IgD-negative memory B cell (primary cell): Measurements from ENCODE around the gene FCRL6. TPM values are rescaled to one million over a fixed set of nuclear protein-coding genes. Genes with fewer than 3 reads are reported as not detected.

ENCODE experiments used
- H3K27ac Mint-ChIP-seq, 3 donors: one replicate each; pipeline ENCODE4 v1.8.0; 2020 to 2022; ENCODE audit warnings: mild to moderate bottlenecking in 3 of 3, mixed read lengths in 3 of 3, moderate library complexity in 1 of 3
- H3K27me3 Mint-ChIP-seq: one replicate; pipeline ENCODE4 v1.8.0; 2021; ENCODE audit warnings: mixed read lengths
- H3K36me3 Mint-ChIP-seq: one replicate; pipeline ENCODE4 v1.8.0; 2020; ENCODE audit warnings: mild to moderate bottlenecking, mixed read lengths
- H3K4me1 Mint-ChIP-seq, 3 donors: one replicate each; pipeline ENCODE4 v1.8.0; 2020 to 2022; ENCODE audit warnings: mixed read lengths in 3 of 3, mild to moderate bottlenecking in 1 of 3
- H3K4me3 Mint-ChIP-seq, 4 donors: one replicate each; pipeline ENCODE4 v1.8.0; 2020 to 2022; ENCODE audit warnings: mild to moderate bottlenecking in 4 of 4, mixed read lengths in 4 of 4, moderate library complexity in 3 of 4
- H3K9me3 Mint-ChIP-seq, 3 donors: one replicate each; pipeline ENCODE4 v1.8.0; 2020 to 2021; ENCODE audit warnings: mixed read lengths in 3 of 3, mild to moderate bottlenecking in 1 of 3
- polyA plus RNA-seq: library from polyadenylated mRNA; unstranded; fragments of 300-500 nt; fragmentation: Illumina TruSeq; gene quantifications from one replicate; pipeline ENCODE4 v1.2.3, GENCODE V29; 2021

The FCRL6 gene
- polyA plus RNA-seq, 1 donor from 2014 or later: 2.1 TPM

DNA sequence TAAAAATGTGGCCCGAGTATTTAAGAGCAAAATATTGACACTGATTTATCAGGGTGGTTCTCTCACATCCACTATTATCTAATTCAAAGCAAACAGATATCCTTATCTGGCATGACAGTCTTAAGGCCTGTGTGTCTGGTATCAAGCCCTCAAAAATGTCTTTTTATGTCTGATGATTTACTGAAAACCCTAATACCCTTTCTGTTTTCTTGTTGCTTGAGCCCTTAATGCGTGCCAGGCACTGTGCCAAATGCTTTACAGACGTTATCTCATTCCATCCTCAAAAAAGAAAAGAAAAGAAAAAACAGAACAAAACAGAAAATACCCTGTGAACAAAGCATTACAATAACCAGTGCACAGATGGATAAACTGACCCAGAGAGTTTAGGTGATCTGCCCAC is 15.7 kb upstream of the FCRL6 start:
- Mint-ChIP-seq H3K9me3 (no peaks in the 10 kb centered on the region), H3K4me3 (no peak overlapping the region), H3K27ac (no peak overlapping the region), H3K27me3 (peaks cover 3% of the 10 kb centered on the region), H3K36me3 (no peaks in the 10 kb centered on the region), H3K4me1 (peaks cover 0 to 3% (median 2%) of the 10 kb centered on the region in 3 donors)

DNA sequence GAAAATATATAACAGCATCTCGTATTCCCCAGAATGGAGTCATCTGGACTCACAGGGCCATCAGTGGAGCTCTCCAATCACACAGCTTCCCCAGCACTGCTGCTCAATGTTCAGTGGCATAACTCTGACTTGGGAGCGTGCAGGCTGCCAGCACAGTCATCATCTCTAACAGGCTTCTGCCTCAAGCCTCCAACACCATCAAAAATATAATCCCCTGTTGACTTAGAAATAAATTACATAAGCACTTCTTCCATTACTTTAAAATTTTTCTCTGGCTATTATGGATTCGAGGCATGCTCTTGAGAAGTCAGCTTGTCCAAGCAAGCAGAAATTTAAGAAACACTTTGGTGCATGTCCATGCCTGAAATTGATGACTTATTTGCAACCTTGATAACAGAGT is 15.2 kb upstream of the FCRL6 start:
- no peak overlapping the region for H3K4me3 Mint-ChIP-seq
- H3K27ac Mint-ChIP-seq: no peak overlapping the region
- H3K9me3 Mint-ChIP-seq: no peaks in the 10 kb centered on the region
- no peaks in the 10 kb centered on the region for H3K36me3 Mint-ChIP-seq
- H3K27me3 Mint-ChIP-seq: peaks cover 3% of the 10 kb centered on the region
- peaks cover 0 to 2% (median 0%) of the 10 kb centered on the region in 3 donors for H3K4me1 Mint-ChIP-seq

GRCh38 chr1:159790237-159790917 is 11.8 kb upstream of the FCRL6 start:
- no peaks in the 10 kb centered on the region for H3K36me3 Mint-ChIP-seq
- H3K4me1 Mint-ChIP-seq: peaks cover 0 to 3% (median 0%) of the 10 kb centered on the region in 3 donors
- no peak overlapping the region for H3K27ac Mint-ChIP-seq
- H3K4me3 Mint-ChIP-seq: peak overlapping the region in 1 of 4 donors; percentile 34
- H3K27me3 Mint-ChIP-seq: peaks cover 6% of the 10 kb centered on the region
- no peaks in the 10 kb centered on the region for H3K9me3 Mint-ChIP-seq

- H3K4me3 Mint-ChIP-seq: no peak overlapping the region
- H3K9me3 Mint-ChIP-seq: no peaks in the 10 kb centered on the region
- H3K4me1 Mint-ChIP-seq: peaks cover 0 to 3% (median 0%) of the 10 kb centered on the region in 3 donors
- peaks cover 6% of the 10 kb centered on the region for H3K27me3 Mint-ChIP-seq
- H3K27ac Mint-ChIP-seq: no peak overlapping the region
- no peaks in the 10 kb centered on the region for H3K36me3 Mint-ChIP-seq
Observed at GRCh38 chr1:159791031-159791430, 11.1 kb upstream of the FCRL6 start.

DNA sequence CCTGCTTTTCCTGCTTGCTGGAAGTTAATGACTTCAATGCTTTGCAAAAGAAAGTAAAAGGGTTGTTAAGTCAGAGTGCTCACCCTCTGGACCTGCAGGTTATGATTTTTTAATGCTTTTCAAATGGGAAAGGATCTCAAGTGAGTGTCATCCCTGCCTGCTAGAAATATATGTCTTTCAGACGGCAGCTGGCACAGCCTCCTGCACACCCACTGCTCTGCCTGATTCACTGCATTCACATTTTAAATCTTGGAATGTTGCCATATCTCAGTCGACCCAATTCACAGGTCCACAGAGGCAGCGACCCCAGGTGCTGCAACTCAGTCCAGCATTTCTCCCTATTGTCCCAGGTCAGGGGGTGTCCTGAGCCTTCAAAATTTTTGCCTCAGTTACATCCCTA is 10.7 kb upstream of the FCRL6 start:
- H3K36me3 Mint-ChIP-seq: no peaks in the 10 kb centered on the region
- no peaks in the 10 kb centered on the region for H3K9me3 Mint-ChIP-seq
- no peak overlapping the region for H3K27ac Mint-ChIP-seq
- peaks cover 0 to 3% (median 0%) of the 10 kb centered on the region in 3 donors for H3K4me1 Mint-ChIP-seq
- H3K27me3 Mint-ChIP-seq: peaks cover 6% of the 10 kb centered on the region
- no peak overlapping the region for H3K4me3 Mint-ChIP-seq

DNA sequence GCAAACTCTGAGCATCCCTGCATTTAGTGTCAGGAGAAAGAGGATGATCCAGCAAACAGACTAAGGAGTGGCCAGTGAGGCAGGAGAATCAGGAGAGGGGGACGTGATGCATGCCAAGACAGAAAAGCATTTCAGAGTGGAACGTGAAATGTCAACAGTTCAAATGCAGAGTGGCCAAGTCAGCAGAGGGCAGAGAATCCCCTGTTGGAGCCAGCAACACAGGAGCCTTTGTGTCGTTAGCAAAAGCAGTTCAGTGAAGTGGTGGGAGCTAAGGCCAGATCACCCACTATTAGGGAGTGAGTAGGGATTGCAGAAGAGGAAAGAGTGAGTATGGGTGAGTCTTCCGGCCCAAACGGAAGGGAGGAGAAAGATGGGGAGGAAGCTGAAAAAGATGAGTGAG is 6.6 kb upstream of the FCRL6 start:
- no peaks in the 10 kb centered on the region for H3K36me3 Mint-ChIP-seq
- no peaks in the 10 kb centered on the region for H3K9me3 Mint-ChIP-seq
- peaks cover 8% of the 10 kb centered on the region for H3K27me3 Mint-ChIP-seq
- H3K27ac Mint-ChIP-seq: no peak overlapping the region
- peaks cover 0 to 7% (median 5%) of the 10 kb centered on the region in 3 donors for H3K4me1 Mint-ChIP-seq
- H3K4me3 Mint-ChIP-seq: no peak overlapping the region

GRCh38 chr1:159798893-159799292 is 3.3 kb upstream of the FCRL6 start:
- Mint-ChIP-seq H3K4me3 (no peak overlapping the region), H3K4me1 (peaks cover 0 to 9% (median 4%) of the 10 kb centered on the region in 3 donors), H3K36me3 (no peaks in the 10 kb centered on the region), H3K27ac (no peak overlapping the region), H3K27me3 (peaks cover 16% of the 10 kb centered on the region), H3K9me3 (no peaks in the 10 kb centered on the region)

- Mint-ChIP-seq H3K27ac (no peak overlapping the region), H3K4me1 (peaks cover 0 to 9% (median 4%) of the 10 kb centered on the region in 3 donors), H3K27me3 (peaks cover 22% of the 10 kb centered on the region), H3K36me3 (no peaks in the 10 kb centered on the region), H3K4me3 (no peak overlapping the region), H3K9me3 (no peaks in the 10 kb centered on the region)
Observed at GRCh38 chr1:159799446-159799985, 2.6 kb upstream of the FCRL6 start.

- peak overlapping the region in 1 of 4 donors; percentile 68 for H3K4me3 Mint-ChIP-seq
Observed at GRCh38 chr1:159800177-159800930, 1.8 kb upstream of the FCRL6 start.

GRCh38 chr1:159803956-159804689 is 2.0 kb downstream of the FCRL6 start:
- peaks cover 0 to 9% (median 4%) of the 10 kb centered on the region in 3 donors for H3K4me1 Mint-ChIP-seq
- H3K9me3 Mint-ChIP-seq: no peaks in the 10 kb centered on the region
- H3K36me3 Mint-ChIP-seq: no peaks in the 10 kb centered on the region
- peaks cover 37% of the 10 kb centered on the region for H3K27me3 Mint-ChIP-seq
- no peak overlapping the region for H3K27ac Mint-ChIP-seq
- H3K4me3 Mint-ChIP-seq: no peak overlapping the region

More at GRCh38 chr1:159800177-159800930, 1.8 kb upstream of the FCRL6 start:
- H3K27ac Mint-ChIP-seq: peak overlapping the region in 1 of 3 donors; percentile 13
- H3K36me3 Mint-ChIP-seq: no peaks in the 10 kb centered on the region
- H3K4me1 Mint-ChIP-seq: peaks cover 0 to 9% (median 4%) of the 10 kb centered on the region in 3 donors
- H3K9me3 Mint-ChIP-seq: no peaks in the 10 kb centered on the region
- H3K27me3 Mint-ChIP-seq: peaks cover 26% of the 10 kb centered on the region

DNA sequence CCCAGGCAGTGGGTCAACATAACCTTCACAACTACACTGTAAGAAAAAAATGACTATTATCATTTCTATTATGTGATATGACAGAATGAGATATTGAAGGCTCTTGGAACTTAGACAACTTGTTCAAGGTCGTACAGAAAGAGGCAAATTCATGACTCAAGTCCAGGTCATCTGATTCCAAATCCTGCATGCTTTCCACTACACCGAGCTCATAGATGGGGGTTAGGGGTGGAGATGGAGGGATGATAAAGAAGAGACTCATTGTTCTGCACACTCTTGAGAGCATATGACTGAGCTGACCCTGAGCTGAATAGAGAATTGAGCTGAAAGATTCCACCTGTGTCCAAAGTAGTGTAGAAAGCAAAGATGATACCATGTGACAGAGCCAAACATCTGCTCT is 2.8 kb downstream of the FCRL6 start:
- Mint-ChIP-seq H3K9me3 (no peaks in the 10 kb centered on the region), H3K27me3 (peaks cover 37% of the 10 kb centered on the region), H3K4me1 (peaks cover 0 to 7% (median 4%) of the 10 kb centered on the region in 3 donors), H3K4me3 (no peak overlapping the region), H3K36me3 (no peaks in the 10 kb centered on the region), H3K27ac (no peak overlapping the region)

GRCh38 chr1:159815926-159816325 is 13.8 kb downstream of the FCRL6 start:
- Mint-ChIP-seq H3K9me3 (no peaks in the 10 kb centered on the region), H3K27ac (no peak overlapping the region), H3K4me1 (no peaks in the 10 kb centered on the region), H3K4me3 (no peak overlapping the region), H3K27me3 (peaks cover 13% of the 10 kb centered on the region), H3K36me3 (peaks cover 2% of the 10 kb centered on the region)

GRCh38 chr1:159817276-159818041 is 15.3 kb downstream of the FCRL6 start:
- Mint-ChIP-seq H3K36me3 (peaks cover 2% of the 10 kb centered on the region), H3K4me3 (no peak overlapping the region), H3K27me3 (peaks cover 17% of the 10 kb centered on the region), H3K27ac (no peak overlapping the region), H3K9me3 (no peaks in the 10 kb centered on the region), H3K4me1 (peaks cover 0 to under 1% (median 0%) of the 10 kb centered on the region in 3 donors)

DNA sequence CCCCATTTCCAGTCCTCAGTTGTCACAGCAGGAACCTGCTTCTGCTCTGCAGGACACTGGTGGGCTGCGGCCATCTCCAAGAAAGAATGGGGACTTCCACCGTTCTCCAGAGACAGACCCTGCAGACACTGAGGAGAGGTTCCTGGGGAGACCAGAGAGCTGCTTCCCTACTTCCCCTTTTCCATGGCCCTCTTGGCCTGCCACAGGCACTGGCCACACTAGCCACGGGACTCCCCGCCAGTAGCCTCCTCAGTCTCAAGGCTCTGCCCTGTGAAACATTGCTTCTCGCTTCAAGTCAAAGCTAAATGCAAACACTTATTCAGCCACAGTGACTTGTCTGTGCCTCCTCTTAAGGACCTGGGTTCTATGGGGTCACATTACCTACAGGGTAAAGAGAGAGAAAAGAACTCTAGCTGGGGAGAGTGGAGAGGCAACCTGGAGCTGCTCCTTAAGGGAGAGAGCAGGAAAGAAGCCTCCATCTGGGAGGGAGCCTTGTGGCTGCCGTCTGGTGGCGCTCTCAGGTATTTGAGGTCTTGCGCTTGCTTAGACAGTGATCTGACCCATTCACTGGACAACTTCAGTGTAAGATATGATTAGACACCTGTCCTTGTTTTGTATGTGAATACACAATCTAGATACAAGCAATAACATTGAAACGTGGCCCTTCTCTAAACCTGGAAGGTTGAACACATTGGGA is 19.2 kb downstream of the FCRL6 start:
- peaks cover 0 to 8% (median 0%) of the 10 kb centered on the region in 3 donors for H3K4me1 Mint-ChIP-seq
- no peaks in the 10 kb centered on the region for H3K9me3 Mint-ChIP-seq
- H3K27me3 Mint-ChIP-seq: peaks cover 29% of the 10 kb centered on the region
- H3K27ac Mint-ChIP-seq: no peak overlapping the region
- H3K36me3 Mint-ChIP-seq: peaks cover 2% of the 10 kb centered on the region
- H3K4me3 Mint-ChIP-seq: no peak overlapping the region
